Neural cell (in vitro differentiated cells): ENCODE data around the gene TMPRSS11E. TPM values are rescaled to one million over a fixed set of nuclear protein-coding genes. Genes with fewer than 3 reads are reported as not detected.
"Not testable (repeated sequence)": the region's sequence is repeated elsewhere in the genome, so short reads cannot be mapped to it uniquely, and the experiment has no call there.

Experiments
- H2AFZ ChIP-seq: fragments of 200-600, 300-800 bp; sonication (generic), shearing (Covaris generic); 2 replicates; pipeline ENCODE4 v1.6.0; 2014; ENCODE audit warnings: low read depth, mild to moderate bottlenecking, antibody characterized with exemption, low read length, moderate library complexity
- H3F3A ChIP-seq: fragments of 200-600 bp; shearing (Covaris generic); 2 replicates; pipeline ENCODE4 v1.6.1; 2016; ENCODE audit warnings: mild to moderate bottlenecking, moderate library complexity, mixed read lengths, antibody characterized with exemption, low read length; ENCODE audit not compliant: insufficient read depth, poor library complexity, severe bottlenecking
- H3K27ac ChIP-seq: fragments of 200-600, 300-800 bp; sonication (generic), shearing (Covaris generic); 2 replicates; pipeline ENCODE4 v1.5.1; 2014; ENCODE audit warnings: mild to moderate bottlenecking, low read length, moderate library complexity
- H3K27me3 ChIP-seq: fragments of 300-800, 200-600 bp; sonication (generic), shearing (Covaris generic); 2 replicates; pipeline ENCODE4 v1.6.0; 2014; ENCODE audit warnings: mild to moderate bottlenecking, low read depth, low read length, moderate library complexity; ENCODE audit not compliant: insufficient read depth
- H3K36me3 ChIP-seq: fragments of 300-800, 200-600 bp; sonication (generic), shearing (Covaris generic); 2 replicates; pipeline ENCODE4 v1.5.1; 2014; ENCODE audit warnings: mild to moderate bottlenecking, antibody characterized with exemption, low read length, moderate library complexity; ENCODE audit not compliant: insufficient read depth
- H3K4me2 ChIP-seq: fragments of 300-800, 200-600 bp; sonication (generic), shearing (Covaris generic); 2 replicates; pipeline ENCODE4 v1.6.0; 2014; ENCODE audit warnings: mild to moderate bottlenecking, low read length
- H3K4me3 ChIP-seq: fragments of 300-800, 200-600 bp; sonication (generic), shearing (Covaris generic); 2 replicates; pipeline ENCODE4 v1.5.1; 2014; ENCODE audit warnings: mild to moderate bottlenecking, low read length, moderate library complexity
- H3K79me2 ChIP-seq: fragments of 200-600 bp; shearing (Covaris generic); replicated peaks from 2 replicates; pipeline ENCODE4 v1.6.0; 2014; ENCODE audit warnings: mild to moderate bottlenecking, low read length, moderate library complexity; ENCODE audit not compliant: insufficient read depth
- H3K9ac ChIP-seq: fragments of 300-800, 200-600 bp; sonication (generic), shearing (Covaris generic); 2 replicates; pipeline ENCODE4 v1.6.1; 2016; ENCODE audit warnings: mild to moderate bottlenecking, low read length, mixed read lengths
- H3K9me2 ChIP-seq: fragments of 200-600 bp; shearing (Covaris generic); 2 replicates; pipeline ENCODE4 v1.6.1; 2016; ENCODE audit warnings: mild to moderate bottlenecking, low read length, mixed read lengths; ENCODE audit not compliant: insufficient read depth
- H3K9me3 ChIP-seq: fragments of 200-600, 300-800 bp; sonication (generic), shearing (Covaris generic); 2 replicates; pipeline ENCODE4 v1.6.1; 2016; ENCODE audit warnings: mild to moderate bottlenecking, mixed run types, low read length, moderate library complexity, mixed read lengths
- H4K20me1 ChIP-seq: fragments of 200-600 bp; shearing (Covaris generic); 2 replicates; pipeline ENCODE4 v1.6.1; 2016; ENCODE audit warnings: mild to moderate bottlenecking, mixed run types; ENCODE audit not compliant: insufficient read depth
- EP300 ChIP-seq: fragments of 450-650 bp; conservative IDR thresholded peaks from 2 replicates; pipeline ENCODE4 v1.6.1; 2014; ENCODE audit warnings: antibody characterized with exemption, mild to moderate bottlenecking, moderate library complexity; ENCODE audit not compliant: poor library complexity, severe bottlenecking
- EZH2 ChIP-seq: fragments of 200-600, 300-800 bp; shearing (Covaris generic), sonication (generic); IDR thresholded peaks from 2 replicates; pipeline ENCODE4 v1.6.1; 2014; ENCODE audit warnings: antibody characterized with exemption, low read length, borderline replicate concordance, mild to moderate bottlenecking; ENCODE audit not compliant: insufficient read depth, poor library complexity, severe bottlenecking
- MXI1 ChIP-seq: fragments of 450-650 bp; conservative IDR thresholded peaks from 2 replicates; pipeline ENCODE4 v1.6.1; 2014; ENCODE audit warnings: antibody characterized with exemption, mild to moderate bottlenecking; ENCODE audit not compliant: poor library complexity, severe bottlenecking
- POLR2AphosphoS5 ChIP-seq: IDR thresholded peaks from 2 replicates; pipeline ENCODE4 v1.6.1; 2012
- RAD21 ChIP-seq: fragments of 450-650 bp; conservative IDR thresholded peaks from 2 replicates; pipeline ENCODE4 v1.6.1; 2014; ENCODE audit warnings: antibody characterized with exemption, mild to moderate bottlenecking, moderate library complexity
- SMC3 ChIP-seq: fragments of 450-650 bp; conservative IDR thresholded peaks from 2 replicates; pipeline ENCODE4 v1.6.1; 2014; ENCODE audit warnings: antibody characterized with exemption, mild to moderate bottlenecking, moderate library complexity; ENCODE audit not compliant: poor library complexity
- TAF1 ChIP-seq: IDR thresholded peaks from 2 replicates; pipeline ENCODE4 v1.6.1; 2012; ENCODE audit warnings: low read depth
- polyA plus RNA-seq: library from polyadenylated mRNA; depleted of rRNA; stranded (reverse); fragments of >200 nt; gene quantifications from 2 replicates; pipeline ENCODE4 v1.2.3, GENCODE V29; 2014
- TF ChIP-seq, protein P1 (sequence below): fragments of 450-650 bp; IDR thresholded peaks from 2 replicates; pipeline ENCODE4 v1.5.1; 2014; ENCODE audit warnings: antibody characterized with exemption, mild to moderate bottlenecking, moderate library complexity; ENCODE audit not compliant: poor library complexity, severe bottlenecking
- TF ChIP-seq, protein P2 (sequence below): IDR thresholded peaks from 2 replicates; pipeline ENCODE4 v1.6.1; 2012; ENCODE audit warnings: borderline replicate concordance

TMPRSS11E gene
- polyA plus RNA-seq, 1 donor from 2014 or later, result not detected

DNA sequence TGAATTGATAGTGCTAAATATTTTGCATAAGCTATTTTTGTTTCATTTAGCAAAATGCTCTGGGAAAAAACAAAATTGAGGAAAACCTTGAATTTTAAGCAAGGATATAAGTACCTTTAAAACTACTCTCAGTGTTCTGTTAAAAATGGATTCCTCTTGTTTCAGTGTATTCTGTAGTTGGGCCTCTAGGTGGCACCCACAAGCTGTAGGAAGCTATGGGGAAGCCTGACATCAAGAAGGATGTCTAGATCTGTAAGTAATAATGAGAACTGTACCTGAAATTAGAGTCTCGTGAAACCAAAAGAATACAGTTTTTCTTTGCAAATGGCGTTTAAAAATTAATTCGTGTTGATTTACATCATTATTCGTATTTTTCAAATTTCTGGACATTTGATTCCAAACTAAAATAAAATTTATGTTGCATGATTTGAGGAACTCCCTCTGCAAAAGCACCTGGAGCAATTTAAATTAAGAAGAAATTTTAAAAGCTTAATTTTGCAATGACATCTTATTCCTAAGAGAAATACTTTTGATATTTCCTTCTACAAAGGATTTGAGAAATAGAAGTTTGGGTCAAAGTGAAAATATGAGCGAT lies 51.2 kb downstream of the TMPRSS11E start:
- no peak overlapping the region for H3K27ac ChIP-seq
- H3F3A ChIP-seq, result no peaks in the 10 kb centered on the region
- H3K9me3 ChIP-seq, result no peaks in the 10 kb centered on the region
- no peaks in the 10 kb centered on the region for H3K79me2 ChIP-seq
- no peak overlapping the region for H3K9ac ChIP-seq
- H2AFZ ChIP-seq, result no peak overlapping the region
- no peaks in the 10 kb centered on the region for H3K9me2 ChIP-seq
- H3K27me3 ChIP-seq, result no peaks in the 10 kb centered on the region
- H3K36me3 ChIP-seq, result no peaks in the 10 kb centered on the region
- no peaks in the 10 kb centered on the region for H4K20me1 ChIP-seq
- TF ChIP-seq, protein P1, sequence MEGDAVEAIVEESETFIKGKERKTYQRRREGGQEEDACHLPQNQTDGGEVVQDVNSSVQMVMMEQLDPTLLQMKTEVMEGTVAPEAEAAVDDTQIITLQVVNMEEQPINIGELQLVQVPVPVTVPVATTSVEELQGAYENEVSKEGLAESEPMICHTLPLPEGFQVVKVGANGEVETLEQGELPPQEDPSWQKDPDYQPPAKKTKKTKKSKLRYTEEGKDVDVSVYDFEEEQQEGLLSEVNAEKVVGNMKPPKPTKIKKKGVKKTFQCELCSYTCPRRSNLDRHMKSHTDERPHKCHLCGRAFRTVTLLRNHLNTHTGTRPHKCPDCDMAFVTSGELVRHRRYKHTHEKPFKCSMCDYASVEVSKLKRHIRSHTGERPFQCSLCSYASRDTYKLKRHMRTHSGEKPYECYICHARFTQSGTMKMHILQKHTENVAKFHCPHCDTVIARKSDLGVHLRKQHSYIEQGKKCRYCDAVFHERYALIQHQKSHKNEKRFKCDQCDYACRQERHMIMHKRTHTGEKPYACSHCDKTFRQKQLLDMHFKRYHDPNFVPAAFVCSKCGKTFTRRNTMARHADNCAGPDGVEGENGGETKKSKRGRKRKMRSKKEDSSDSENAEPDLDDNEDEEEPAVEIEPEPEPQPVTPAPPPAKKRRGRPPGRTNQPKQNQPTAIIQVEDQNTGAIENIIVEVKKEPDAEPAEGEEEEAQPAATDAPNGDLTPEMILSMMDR, result peak; percentile 92
- TF ChIP-seq EZH2 (no peak), POLR2AphosphoS5 (no peak), MXI1 (no peak), TAF1 (no peak), SMC3 (peak; percentile 95), RAD21 (peak; percentile 97), EP300 (no peak)
- TF ChIP-seq, protein P2, sequence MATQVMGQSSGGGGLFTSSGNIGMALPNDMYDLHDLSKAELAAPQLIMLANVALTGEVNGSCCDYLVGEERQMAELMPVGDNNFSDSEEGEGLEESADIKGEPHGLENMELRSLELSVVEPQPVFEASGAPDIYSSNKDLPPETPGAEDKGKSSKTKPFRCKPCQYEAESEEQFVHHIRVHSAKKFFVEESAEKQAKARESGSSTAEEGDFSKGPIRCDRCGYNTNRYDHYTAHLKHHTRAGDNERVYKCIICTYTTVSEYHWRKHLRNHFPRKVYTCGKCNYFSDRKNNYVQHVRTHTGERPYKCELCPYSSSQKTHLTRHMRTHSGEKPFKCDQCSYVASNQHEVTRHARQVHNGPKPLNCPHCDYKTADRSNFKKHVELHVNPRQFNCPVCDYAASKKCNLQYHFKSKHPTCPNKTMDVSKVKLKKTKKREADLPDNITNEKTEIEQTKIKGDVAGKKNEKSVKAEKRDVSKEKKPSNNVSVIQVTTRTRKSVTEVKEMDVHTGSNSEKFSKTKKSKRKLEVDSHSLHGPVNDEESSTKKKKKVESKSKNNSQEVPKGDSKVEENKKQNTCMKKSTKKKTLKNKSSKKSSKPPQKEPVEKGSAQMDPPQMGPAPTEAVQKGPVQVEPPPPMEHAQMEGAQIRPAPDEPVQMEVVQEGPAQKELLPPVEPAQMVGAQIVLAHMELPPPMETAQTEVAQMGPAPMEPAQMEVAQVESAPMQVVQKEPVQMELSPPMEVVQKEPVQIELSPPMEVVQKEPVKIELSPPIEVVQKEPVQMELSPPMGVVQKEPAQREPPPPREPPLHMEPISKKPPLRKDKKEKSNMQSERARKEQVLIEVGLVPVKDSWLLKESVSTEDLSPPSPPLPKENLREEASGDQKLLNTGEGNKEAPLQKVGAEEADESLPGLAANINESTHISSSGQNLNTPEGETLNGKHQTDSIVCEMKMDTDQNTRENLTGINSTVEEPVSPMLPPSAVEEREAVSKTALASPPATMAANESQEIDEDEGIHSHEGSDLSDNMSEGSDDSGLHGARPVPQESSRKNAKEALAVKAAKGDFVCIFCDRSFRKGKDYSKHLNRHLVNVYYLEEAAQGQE, result no peak
- H3K4me2 ChIP-seq, result no peak overlapping the region
- no peak overlapping the region for H3K4me3 ChIP-seq

DNA sequence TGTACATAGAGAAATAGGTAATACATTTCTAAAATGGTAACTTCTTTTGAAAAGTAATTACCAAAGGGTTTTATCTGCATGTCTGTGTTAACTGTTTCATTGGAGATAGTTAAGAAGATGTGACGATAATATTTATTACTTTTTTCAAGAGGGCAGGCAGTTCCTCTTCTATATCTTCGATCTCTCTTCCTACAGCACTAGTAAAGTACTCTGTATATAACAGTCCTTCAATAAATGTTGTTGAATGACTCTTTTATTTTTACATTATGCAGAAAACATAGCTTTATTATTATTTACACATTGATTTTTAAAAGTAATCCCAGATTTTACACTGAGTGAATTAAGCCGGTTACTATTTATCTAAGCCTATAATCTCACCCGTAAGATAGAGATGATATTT lies 51.8 kb downstream of the TMPRSS11E start:
- no peak overlapping the region for H2AFZ ChIP-seq
- no peaks in the 10 kb centered on the region for H3K27me3 ChIP-seq
- no peaks in the 10 kb centered on the region for H3F3A ChIP-seq
- no peaks in the 10 kb centered on the region for H3K9me3 ChIP-seq
- no peak overlapping the region for H3K4me2 ChIP-seq
- H3K9ac ChIP-seq, result no peak overlapping the region
- H3K4me3 ChIP-seq, result no peak overlapping the region
- H4K20me1 ChIP-seq, result no peaks in the 10 kb centered on the region
- TF ChIP-seq MXI1 (no peak), RAD21 (no peak)
- H3K36me3 ChIP-seq, result no peaks in the 10 kb centered on the region
- H3K9me2 ChIP-seq, result no peaks in the 10 kb centered on the region
- H3K27ac ChIP-seq, result no peak overlapping the region
- no peaks in the 10 kb centered on the region for H3K79me2 ChIP-seq

DNA sequence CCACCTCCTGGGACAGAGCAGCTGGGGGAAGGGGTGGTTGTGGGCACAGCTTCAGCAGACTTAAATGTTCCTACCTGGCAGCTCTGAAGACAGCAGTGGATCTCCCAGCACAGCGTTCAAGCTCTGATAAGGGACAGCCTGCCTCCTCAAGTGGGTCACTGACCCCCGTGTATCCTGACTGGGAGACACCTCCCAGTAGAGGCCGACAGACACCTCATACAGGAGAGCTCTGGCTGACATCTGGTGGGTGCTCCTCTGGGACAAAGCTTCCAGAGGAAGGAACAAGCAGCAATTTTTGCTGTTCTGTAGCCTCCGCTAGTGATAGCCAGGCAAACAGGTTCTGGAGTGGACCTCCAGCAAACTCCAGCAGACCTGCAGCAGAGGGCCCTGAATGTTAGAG lies 56.2 kb downstream of the TMPRSS11E start:
- not testable (repeated sequence) for H3K27me3 ChIP-seq, H3K9me3 ChIP-seq, H4K20me1 ChIP-seq, H3K4me2 ChIP-seq, H3K36me3 ChIP-seq, H3K4me3 ChIP-seq, H2AFZ ChIP-seq, H3K9ac ChIP-seq, H3K27ac ChIP-seq, H3K79me2 ChIP-seq, H3K9me2 ChIP-seq, H3F3A ChIP-seq

DNA sequence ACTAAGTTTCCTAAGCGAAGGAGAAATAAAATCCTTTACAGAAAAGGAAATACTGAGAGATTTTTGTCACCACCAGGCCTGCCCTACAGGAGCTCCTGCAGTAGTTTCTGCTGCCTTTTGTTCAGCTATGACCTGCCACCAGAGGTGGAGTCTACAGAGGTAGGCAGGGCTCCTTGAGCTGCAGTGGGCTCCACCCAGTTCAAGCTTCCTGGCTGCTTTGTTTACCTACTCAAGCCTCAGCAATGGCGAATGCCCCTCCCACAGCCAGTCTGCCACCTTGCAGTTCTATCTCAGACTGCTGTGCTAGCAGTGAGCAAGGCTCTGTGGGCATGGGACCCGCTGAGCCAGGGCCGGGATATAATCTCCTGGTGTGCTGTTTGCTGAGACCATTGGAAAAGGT lies 57.6 kb downstream of the TMPRSS11E start:
- not testable (repeated sequence) for H3F3A ChIP-seq, H3K79me2 ChIP-seq, H3K9ac ChIP-seq, H4K20me1 ChIP-seq, H3K9me2 ChIP-seq, H3K4me2 ChIP-seq, H3K27me3 ChIP-seq, H3K36me3 ChIP-seq, H3K4me3 ChIP-seq, H3K9me3 ChIP-seq, H3K27ac ChIP-seq, H2AFZ ChIP-seq

DNA sequence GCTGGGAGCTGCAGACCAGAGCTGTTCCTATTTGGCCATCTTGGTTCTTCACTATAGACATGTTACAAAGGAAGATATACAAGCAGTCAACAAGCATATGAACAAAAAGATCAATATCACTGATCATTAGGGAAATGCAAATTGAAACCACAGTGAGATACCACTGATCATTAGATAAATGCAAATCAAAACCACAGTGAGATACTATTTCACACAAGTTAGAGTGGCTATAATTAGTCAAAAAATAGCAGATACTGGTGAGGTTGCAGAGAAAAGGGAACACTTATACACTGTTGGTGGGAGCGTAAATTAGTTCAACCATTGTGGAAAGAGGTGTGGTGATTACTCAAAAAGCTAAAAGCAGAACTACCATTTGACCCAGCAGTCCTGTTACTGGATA lies 58.2 kb downstream of the TMPRSS11E start:
- H3K27me3 ChIP-seq, H3K9ac ChIP-seq, H4K20me1 ChIP-seq, H3K9me3 ChIP-seq, H3K9me2 ChIP-seq, H2AFZ ChIP-seq, H3K36me3 ChIP-seq, H3K27ac ChIP-seq, H3F3A ChIP-seq, H3K79me2 ChIP-seq, H3K4me2 ChIP-seq, H3K4me3 ChIP-seq: not testable (repeated sequence)
